ENCODE results near the gene GPR153. TPM values are rescaled to one million over a fixed set of nuclear protein-coding genes. Genes with fewer than 3 reads are reported as not detected.

The GPR153 gene
- total and polyA plus RNA-seq, 9 donors = 4.2 to 42.0 (median 13.7) TPM

DNA sequence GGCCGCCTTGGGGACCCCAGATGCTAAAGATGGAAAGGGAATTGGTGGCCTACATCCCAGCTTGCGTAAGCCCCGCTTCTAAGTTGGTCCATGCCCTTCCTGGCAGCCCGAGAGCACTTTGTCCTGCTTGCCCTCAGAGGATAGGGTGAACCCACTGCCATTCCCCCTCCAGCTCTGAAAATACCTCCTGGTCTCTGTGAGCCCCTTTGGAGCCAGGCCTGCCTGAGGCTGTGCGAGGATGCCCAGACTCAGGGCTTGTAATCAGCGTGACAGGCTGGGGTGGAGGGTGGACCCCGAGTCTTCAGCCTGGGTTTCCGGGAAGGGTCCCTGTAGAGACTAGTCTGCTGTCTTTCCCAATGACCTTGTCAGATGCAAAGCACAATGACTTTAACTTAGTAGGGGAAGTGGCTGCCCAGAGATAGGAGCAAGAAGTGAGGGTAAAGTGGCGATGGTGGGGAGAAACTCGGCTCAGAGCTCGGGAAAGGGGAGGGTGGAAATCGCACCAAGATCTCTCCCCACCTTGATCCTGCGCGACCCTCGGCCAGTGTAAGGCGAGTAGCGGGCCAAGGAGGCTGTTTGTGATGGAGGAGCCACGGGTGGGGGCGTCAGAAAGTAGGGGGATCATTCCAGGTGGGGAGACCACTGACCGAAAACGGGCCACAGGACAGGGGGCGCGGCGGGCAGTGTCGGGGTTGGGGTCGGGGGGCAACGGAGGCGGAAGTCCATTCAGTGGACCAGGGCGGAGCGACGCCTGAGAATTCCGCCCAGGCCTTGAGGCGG is 19.6 kb downstream of the GPR153 start:
- H3K4me1 ChIP-seq (ENCODE audit: insufficient read depth) = peaks cover 4% of the 10 kb centered on the region
- H3K27me3 ChIP-seq = peaks cover 15% of the 10 kb centered on the region
- TF ChIP-seq EP300 (IDR thresholded peaks at IDR 0.05) = no peak
- no peak for TF ChIP-seq POLR2A (IDR thresholded peaks at IDR 0.05)
- TF ChIP-seq, protein P1, sequence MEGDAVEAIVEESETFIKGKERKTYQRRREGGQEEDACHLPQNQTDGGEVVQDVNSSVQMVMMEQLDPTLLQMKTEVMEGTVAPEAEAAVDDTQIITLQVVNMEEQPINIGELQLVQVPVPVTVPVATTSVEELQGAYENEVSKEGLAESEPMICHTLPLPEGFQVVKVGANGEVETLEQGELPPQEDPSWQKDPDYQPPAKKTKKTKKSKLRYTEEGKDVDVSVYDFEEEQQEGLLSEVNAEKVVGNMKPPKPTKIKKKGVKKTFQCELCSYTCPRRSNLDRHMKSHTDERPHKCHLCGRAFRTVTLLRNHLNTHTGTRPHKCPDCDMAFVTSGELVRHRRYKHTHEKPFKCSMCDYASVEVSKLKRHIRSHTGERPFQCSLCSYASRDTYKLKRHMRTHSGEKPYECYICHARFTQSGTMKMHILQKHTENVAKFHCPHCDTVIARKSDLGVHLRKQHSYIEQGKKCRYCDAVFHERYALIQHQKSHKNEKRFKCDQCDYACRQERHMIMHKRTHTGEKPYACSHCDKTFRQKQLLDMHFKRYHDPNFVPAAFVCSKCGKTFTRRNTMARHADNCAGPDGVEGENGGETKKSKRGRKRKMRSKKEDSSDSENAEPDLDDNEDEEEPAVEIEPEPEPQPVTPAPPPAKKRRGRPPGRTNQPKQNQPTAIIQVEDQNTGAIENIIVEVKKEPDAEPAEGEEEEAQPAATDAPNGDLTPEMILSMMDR (IDR thresholded peaks at IDR 0.05) = no peak
- DNase-seq = no peak
- H3K9me3 ChIP-seq = no peaks in the 10 kb centered on the region
- H3K27ac ChIP-seq = no peak overlapping the region
- H3K36me3 ChIP-seq = no peaks in the 10 kb centered on the region
- intact Hi-C loops (cut with DNase I) = loop anchor here in 3 of 4 donors (5.0 to 10.0 kb wide), 5 partner anchors 164 to 196 kb away; partner anchors contain the start of gene KCNAB2 (in 1 of the 3)
- WGBS, 3 donors = 28 to 33% (median 29%) methylated on average over 33 of the region's 33 CpGs
- no peak overlapping the region for H3K4me3 ChIP-seq

DNA sequence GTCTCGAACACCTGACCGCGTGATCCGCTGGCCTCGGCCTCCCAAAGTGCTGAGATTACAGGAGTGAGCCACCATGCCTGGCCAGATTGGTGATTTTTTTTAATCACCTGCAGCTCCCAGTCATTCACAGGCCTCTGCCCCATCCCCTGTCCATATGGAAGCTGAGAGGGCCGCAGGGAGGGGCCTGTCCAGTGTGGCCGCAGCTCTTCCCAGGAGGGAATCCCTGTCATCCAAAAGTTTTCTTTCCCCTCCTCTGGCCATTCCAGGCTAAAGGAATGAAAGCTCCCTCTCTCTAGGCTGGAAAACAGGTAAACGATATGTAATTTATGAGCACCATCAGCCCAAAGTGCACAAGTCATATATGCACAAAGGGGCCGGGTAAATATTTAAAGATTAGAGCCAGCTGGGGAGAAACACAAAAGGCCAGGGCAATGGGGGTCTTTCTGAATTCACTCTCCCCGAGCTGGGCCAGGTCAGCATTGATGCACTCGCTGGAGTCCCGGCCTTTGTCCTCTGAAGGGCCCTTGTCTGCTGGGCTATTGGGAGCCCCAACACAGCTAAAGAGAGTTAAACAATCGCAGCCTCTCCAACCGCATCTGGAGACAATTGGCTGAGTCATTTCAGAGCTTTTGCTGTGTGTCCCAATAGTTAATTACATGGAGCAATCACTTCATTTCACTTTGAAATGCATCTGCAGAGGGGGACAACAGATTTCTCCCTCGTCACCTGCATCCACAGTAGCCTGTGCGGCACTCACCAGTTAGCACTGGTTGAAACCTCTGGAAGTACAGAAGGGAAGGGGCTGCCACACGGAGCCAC is 20.7 kb downstream of the GPR153 start:
- H3K4me3 ChIP-seq = no peak overlapping the region
- no peak for DNase-seq
- peaks cover 4% of the 10 kb centered on the region for H3K4me1 ChIP-seq (ENCODE audit: insufficient read depth)
- no peaks in the 10 kb centered on the region for H3K9me3 ChIP-seq
- H3K27ac ChIP-seq = no peak overlapping the region
- 62 to 73% (median 69%) methylated on average over 17 of the region's 17 CpGs for whole genome bisulfite sequencing, 3 donors
- TF ChIP-seq, protein P1 (IDR thresholded peaks at IDR 0.05) = no peak
- H3K27me3 ChIP-seq = peaks cover 9% of the 10 kb centered on the region
- no peaks in the 10 kb centered on the region for H3K36me3 ChIP-seq
- intact Hi-C loops (cut with DNase I) = loop anchor here in 3 of 4 donors (5.0 to 10.0 kb wide), 5 partner anchors 165 to 195 kb away; partner anchors contain the start of gene KCNAB2 (in 1 of the 3)

DNA sequence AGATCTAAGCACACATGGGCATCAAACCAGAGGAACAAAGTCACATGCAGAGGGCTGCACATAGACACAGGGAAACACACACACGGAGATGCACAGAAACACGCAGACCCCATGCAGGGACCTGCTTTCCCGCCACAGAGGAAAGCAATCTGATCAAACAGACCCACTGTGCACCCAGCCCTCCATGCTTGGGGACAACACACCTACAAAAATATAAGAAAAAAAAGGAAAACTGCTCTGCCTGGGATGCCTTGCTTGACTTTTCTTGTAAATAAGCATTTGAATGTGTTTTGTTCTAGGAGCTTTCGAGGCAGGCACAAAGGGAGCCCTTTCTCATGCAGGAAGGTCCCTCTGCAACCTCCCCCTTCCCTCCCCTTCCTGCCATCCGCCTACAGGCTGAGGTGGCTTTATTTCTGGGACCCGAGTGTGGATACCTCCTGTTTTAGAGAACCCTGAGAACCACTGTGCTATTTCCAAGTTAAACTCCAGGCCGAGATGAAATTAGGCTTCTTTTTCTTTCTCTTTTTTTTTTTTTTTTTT is 21.6 kb downstream of the GPR153 start:
- H3K27me3 ChIP-seq = peaks cover 9% of the 10 kb centered on the region
- DNase-seq = no peak
- no peaks in the 10 kb centered on the region for H3K9me3 ChIP-seq
- peaks cover 4% of the 10 kb centered on the region for H3K4me1 ChIP-seq (ENCODE audit: insufficient read depth)
- no peaks in the 10 kb centered on the region for H3K36me3 ChIP-seq
- H3K27ac ChIP-seq = no peak overlapping the region
- no peak overlapping the region for H3K4me3 ChIP-seq
- 46 to 51% (median 50%) methylated on average over 7 of the region's 7 CpGs for WGBS, 3 donors
- TF ChIP-seq EP300 (IDR thresholded peaks at IDR 0.05) = no peak
- TF ChIP-seq POLR2A (IDR thresholded peaks at IDR 0.05) = no peak
- TF ChIP-seq, protein P1 (IDR thresholded peaks at IDR 0.05) = no peak
- intact Hi-C loops (cut with DNase I) = no loop called here

DNA sequence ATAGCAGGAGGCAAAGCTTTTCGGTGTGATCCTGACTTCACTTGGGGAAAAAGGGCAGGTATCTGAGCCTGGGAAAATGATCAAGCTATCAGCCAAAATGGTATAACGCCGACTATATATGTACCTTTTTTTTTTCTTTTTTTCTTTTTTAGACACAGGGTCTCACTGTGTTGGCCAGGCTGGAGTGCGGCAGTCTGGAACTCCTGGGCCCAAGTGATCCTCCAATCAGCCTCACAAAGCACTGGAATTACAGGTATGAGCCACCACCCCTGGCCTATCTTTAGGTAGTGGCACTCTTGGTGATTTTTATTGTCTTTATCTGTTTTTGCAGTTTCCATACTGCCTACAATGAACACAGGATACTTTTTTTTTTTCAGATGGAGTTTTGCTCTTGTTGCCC is 23.8 kb downstream of the GPR153 start:
- Histone ChIP-seq H3K27ac (no peak overlapping the region), H3K36me3 (no peaks in the 10 kb centered on the region), H3K4me3 (no peak overlapping the region), H3K4me1 (ENCODE audit: insufficient read depth) (peaks cover 4% of the 10 kb centered on the region), H3K9me3 (no peaks in the 10 kb centered on the region), H3K27me3 (no peaks in the 10 kb centered on the region)
- no peak for TF ChIP-seq POLR2A (IDR thresholded peaks at IDR 0.05)
- no peak for DNase-seq
- intact Hi-C loops (cut with DNase I) = no loop called here
- 90 to 92% (median 92%) methylated on average over 4 of the region's 4 CpGs for WGBS, 3 donors
